Adrenal gland (tissue), 5 donors: ENCODE measurements around the gene TMEM114.

Experiments used
- CTCF ChIP-seq, 6 experiments: fragments of 450-650 bp in 4 of 6; fragments of 200-600 bp in 2 of 6; sonication (generic) in 1 of 6; IDR thresholded peaks; 1 replicate in 5 of 6; 2 replicates in 1 of 6; pipeline versions ENCODE4 v1.5.1 to v1.8.0; 2016 to 2021; ENCODE audit warnings: antibody characterized with exemption in 6 of 6, mild to moderate bottlenecking in 2 of 6, moderate library complexity in 1 of 6
- POLR2A ChIP-seq, 2 donors: fragments of 450-650 bp; IDR thresholded peaks; one replicate each; pipeline ENCODE4 v1.6.1; 2017; ENCODE audit warnings: antibody characterized with exemption in 2 of 2, mild to moderate bottlenecking in 2 of 2, moderate library complexity in 1 of 2
- donor health status: DM: no; HTN: no; CAD: no.

GRCh38 chr16:8587065-8587464 is 3.2 kb downstream of the TMEM114 start:
- TF ChIP-seq CTCF (IDR thresholded peaks at IDR 0.05) (no peak), POLR2A (IDR thresholded peaks at IDR 0.05) (no peak)
